A549 (cell line): ENCODE measurements around the gene AFG3L2.

Source experiments
- CHD2 ChIP-seq: fragments of 150-350 bp; IDR thresholded peaks from 2 replicates; pipeline ENCODE4 v1.6.1; 2014; ENCODE audit warnings: low read length; ENCODE audit not compliant: partially characterized antibody
- POLR2A ChIP-seq: IDR thresholded peaks from 2 replicates; pipeline ENCODE4 v1.6.1; 2012; ENCODE audit warnings: mild to moderate bottlenecking, low read length
- TF ChIP-seq, protein P1 (sequence below): fragments of >200 bp; sonication (Bioruptor Twin); formaldehyde crosslinking; IDR thresholded peaks from 3 replicates; pipeline ENCODE4 v1.5.1; 2016
- TF ChIP-seq, protein P2 (sequence below): fragments of 200-600 bp; sonication (generic); IDR thresholded peaks from 2 replicates; pipeline ENCODE4 v1.6.1; 2016; ENCODE audit warnings: antibody characterized with exemption, mild to moderate bottlenecking, moderate library complexity

DNA sequence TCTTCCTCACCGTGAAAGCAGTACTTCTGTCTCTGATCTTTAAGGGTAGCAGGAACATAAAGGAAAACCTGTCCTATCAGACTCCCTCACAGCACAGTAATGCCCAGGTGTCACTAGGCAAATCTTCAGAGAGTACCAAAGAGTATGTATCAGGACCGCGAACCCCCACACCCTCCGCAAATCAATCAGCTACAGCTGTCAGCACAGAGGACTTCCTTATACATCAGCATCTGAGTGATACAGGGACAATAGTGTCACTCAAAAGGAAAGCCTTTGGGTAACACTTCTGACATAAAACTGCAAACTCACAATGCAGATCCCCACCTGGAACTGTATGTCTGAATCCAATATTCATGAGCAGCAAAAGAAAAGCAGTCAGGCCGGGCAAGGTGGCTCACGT, 2.6 kb downstream of the AFG3L2 start:
- no peak for TF ChIP-seq POLR2A
- TF ChIP-seq, protein P1, sequence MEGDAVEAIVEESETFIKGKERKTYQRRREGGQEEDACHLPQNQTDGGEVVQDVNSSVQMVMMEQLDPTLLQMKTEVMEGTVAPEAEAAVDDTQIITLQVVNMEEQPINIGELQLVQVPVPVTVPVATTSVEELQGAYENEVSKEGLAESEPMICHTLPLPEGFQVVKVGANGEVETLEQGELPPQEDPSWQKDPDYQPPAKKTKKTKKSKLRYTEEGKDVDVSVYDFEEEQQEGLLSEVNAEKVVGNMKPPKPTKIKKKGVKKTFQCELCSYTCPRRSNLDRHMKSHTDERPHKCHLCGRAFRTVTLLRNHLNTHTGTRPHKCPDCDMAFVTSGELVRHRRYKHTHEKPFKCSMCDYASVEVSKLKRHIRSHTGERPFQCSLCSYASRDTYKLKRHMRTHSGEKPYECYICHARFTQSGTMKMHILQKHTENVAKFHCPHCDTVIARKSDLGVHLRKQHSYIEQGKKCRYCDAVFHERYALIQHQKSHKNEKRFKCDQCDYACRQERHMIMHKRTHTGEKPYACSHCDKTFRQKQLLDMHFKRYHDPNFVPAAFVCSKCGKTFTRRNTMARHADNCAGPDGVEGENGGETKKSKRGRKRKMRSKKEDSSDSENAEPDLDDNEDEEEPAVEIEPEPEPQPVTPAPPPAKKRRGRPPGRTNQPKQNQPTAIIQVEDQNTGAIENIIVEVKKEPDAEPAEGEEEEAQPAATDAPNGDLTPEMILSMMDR = no peak
- TF ChIP-seq, protein P2, sequence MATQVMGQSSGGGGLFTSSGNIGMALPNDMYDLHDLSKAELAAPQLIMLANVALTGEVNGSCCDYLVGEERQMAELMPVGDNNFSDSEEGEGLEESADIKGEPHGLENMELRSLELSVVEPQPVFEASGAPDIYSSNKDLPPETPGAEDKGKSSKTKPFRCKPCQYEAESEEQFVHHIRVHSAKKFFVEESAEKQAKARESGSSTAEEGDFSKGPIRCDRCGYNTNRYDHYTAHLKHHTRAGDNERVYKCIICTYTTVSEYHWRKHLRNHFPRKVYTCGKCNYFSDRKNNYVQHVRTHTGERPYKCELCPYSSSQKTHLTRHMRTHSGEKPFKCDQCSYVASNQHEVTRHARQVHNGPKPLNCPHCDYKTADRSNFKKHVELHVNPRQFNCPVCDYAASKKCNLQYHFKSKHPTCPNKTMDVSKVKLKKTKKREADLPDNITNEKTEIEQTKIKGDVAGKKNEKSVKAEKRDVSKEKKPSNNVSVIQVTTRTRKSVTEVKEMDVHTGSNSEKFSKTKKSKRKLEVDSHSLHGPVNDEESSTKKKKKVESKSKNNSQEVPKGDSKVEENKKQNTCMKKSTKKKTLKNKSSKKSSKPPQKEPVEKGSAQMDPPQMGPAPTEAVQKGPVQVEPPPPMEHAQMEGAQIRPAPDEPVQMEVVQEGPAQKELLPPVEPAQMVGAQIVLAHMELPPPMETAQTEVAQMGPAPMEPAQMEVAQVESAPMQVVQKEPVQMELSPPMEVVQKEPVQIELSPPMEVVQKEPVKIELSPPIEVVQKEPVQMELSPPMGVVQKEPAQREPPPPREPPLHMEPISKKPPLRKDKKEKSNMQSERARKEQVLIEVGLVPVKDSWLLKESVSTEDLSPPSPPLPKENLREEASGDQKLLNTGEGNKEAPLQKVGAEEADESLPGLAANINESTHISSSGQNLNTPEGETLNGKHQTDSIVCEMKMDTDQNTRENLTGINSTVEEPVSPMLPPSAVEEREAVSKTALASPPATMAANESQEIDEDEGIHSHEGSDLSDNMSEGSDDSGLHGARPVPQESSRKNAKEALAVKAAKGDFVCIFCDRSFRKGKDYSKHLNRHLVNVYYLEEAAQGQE = no peak
- TF ChIP-seq CHD2 = no peak
